Measurements from ENCODE around the gene GLYR1.

Gene GLYR1

DNA sequence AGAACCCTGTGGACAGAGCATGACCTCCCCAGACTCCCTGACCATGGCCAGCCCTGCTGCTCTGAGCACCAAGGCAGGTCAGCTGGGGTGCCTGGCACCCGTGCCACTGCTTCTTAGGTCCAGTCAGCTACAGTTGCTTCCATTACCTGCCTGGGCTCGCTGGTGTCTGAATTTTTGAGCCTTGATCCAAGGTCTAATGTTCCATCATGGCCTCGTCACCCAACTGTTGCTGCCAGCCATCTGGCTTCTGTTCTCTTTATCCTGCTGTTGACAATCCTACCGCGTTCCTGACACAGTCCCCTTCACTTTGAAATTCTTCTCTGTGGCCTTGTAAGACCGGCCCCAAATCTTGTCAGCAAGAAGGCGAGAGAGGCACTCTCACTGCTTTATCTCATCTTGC is 16.7 kb downstream of the GLYR1 start:
- TF ChIP-seq POLR2AphosphoS5 (IDR thresholded peaks at IDR 0.05; ENCODE audit: low read depth, low read length) (no peak), FOXP2 (optimal IDR thresholded peaks at IDR 0.05; ENCODE audit: borderline replicate concordance, extremely low read depth, extremely low read length, insufficient read depth) (no peak), TAF1 (IDR thresholded peaks at IDR 0.05; ENCODE audit: borderline replicate concordance, insufficient read depth, low read length) (no peak), SIN3A (IDR thresholded peaks at IDR 0.05; ENCODE audit: borderline replicate concordance, insufficient read depth, low read length) (no peak)
- TF ChIP-seq, protein P1, sequence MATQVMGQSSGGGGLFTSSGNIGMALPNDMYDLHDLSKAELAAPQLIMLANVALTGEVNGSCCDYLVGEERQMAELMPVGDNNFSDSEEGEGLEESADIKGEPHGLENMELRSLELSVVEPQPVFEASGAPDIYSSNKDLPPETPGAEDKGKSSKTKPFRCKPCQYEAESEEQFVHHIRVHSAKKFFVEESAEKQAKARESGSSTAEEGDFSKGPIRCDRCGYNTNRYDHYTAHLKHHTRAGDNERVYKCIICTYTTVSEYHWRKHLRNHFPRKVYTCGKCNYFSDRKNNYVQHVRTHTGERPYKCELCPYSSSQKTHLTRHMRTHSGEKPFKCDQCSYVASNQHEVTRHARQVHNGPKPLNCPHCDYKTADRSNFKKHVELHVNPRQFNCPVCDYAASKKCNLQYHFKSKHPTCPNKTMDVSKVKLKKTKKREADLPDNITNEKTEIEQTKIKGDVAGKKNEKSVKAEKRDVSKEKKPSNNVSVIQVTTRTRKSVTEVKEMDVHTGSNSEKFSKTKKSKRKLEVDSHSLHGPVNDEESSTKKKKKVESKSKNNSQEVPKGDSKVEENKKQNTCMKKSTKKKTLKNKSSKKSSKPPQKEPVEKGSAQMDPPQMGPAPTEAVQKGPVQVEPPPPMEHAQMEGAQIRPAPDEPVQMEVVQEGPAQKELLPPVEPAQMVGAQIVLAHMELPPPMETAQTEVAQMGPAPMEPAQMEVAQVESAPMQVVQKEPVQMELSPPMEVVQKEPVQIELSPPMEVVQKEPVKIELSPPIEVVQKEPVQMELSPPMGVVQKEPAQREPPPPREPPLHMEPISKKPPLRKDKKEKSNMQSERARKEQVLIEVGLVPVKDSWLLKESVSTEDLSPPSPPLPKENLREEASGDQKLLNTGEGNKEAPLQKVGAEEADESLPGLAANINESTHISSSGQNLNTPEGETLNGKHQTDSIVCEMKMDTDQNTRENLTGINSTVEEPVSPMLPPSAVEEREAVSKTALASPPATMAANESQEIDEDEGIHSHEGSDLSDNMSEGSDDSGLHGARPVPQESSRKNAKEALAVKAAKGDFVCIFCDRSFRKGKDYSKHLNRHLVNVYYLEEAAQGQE (IDR thresholded peaks at IDR 0.05; ENCODE audit: insufficient read depth in 1 of 2, low read depth in 2 of 2, low read length in 2 of 2), result no peak

DNA sequence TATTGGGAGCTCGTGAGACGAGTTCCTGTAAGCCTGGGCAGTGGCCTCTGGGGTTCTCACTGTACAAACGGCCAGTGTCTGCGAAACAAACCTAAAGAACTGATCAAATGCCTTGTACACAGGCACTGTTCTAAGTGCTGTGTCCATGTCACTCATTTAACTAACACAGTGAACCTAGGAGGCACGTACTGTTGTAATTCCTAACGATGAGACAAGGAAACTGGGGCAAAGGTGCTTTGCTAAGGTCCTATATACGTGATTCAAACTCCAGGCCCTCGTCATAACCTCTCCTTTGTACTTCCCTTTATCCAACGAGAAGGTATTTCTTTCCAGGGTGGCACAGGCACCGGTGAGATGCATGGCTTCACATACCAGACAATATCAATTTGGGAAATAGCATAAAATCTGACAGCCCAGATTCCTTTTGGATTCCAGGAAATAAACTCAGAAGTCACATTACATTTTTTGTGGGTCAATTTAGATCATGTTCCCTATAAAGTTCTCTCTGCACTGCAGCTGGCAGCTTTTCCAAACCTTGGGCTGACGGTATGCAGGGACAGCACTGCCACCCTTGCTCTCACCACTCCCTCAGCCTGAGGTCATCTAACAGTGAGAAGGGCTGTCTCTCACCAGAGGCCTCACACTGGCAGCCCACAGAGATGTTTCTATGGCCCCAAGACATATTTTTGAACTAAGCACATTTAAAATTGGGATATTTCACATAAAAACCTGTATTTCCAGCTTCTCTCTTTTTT is 18.3 kb downstream of the GLYR1 start:
- no peak for TF ChIP-seq POLR2AphosphoS5 (IDR thresholded peaks at IDR 0.05; ENCODE audit: low read depth, low read length)
- TF ChIP-seq, protein P1 (IDR thresholded peaks at IDR 0.05; ENCODE audit: insufficient read depth in 1 of 2, low read depth in 2 of 2, low read length in 2 of 2), result no peak
- no peak for TF ChIP-seq FOXP2 (optimal IDR thresholded peaks at IDR 0.05; ENCODE audit: borderline replicate concordance, extremely low read depth, extremely low read length, insufficient read depth)
- TF ChIP-seq SIN3A (IDR thresholded peaks at IDR 0.05; ENCODE audit: borderline replicate concordance, insufficient read depth, low read length), result no peak
- no peak for TF ChIP-seq TAF1 (IDR thresholded peaks at IDR 0.05; ENCODE audit: borderline replicate concordance, insufficient read depth, low read length)

DNA sequence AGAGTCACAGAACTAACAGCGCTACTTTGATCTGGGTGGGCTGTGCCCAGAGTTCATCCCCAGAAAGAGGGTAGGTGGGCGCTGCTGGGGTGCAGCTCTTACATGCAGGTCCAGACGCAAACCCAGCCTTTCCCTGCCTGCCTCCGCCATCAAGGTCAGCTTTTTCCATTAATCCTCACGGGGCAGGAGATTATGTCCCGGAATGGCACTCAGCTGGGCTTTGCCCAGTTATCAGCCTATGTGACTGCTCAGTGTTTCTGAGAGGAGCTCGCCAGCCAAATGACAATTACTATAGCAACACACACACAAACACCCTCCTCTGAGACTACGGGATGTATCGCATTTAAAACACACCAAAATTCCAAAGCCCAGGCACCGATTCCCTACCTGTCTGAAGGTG is 20.1 kb downstream of the GLYR1 start:
- TF ChIP-seq FOXP2 (optimal IDR thresholded peaks at IDR 0.05; ENCODE audit: borderline replicate concordance, extremely low read depth, extremely low read length, insufficient read depth) (no peak), SIN3A (IDR thresholded peaks at IDR 0.05; ENCODE audit: borderline replicate concordance, insufficient read depth, low read length) (no peak), POLR2AphosphoS5 (IDR thresholded peaks at IDR 0.05; ENCODE audit: low read depth, low read length) (no peak), TAF1 (IDR thresholded peaks at IDR 0.05; ENCODE audit: borderline replicate concordance, insufficient read depth, low read length) (no peak)
- TF ChIP-seq, protein P1 (IDR thresholded peaks at IDR 0.05; ENCODE audit: insufficient read depth in 1 of 2, low read depth in 2 of 2, low read length in 2 of 2), result no peak

DNA sequence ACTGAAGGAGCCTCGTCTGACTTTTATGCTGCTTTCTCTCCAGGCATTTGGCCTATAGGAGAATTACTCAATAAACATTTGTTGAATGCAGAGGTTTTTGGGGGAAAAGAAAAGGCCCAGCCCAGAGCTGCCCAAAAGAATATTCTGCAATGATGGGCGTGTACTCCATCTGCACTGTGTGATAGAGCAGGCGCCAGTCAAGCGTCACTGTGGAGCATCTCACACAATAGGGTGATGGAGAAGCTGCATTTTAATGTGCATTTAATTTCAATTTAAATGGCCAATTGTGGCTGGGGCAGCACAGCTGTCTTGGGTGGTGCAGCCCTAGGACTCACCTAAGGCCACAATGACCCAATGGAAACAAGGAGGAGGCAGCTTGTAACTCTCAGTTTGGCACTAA is 20.6 kb downstream of the GLYR1 start:
- TF ChIP-seq SIN3A (IDR thresholded peaks at IDR 0.05; ENCODE audit: borderline replicate concordance, insufficient read depth, low read length) (no peak), POLR2AphosphoS5 (IDR thresholded peaks at IDR 0.05; ENCODE audit: low read depth, low read length) (no peak), TAF1 (IDR thresholded peaks at IDR 0.05; ENCODE audit: borderline replicate concordance, insufficient read depth, low read length) (no peak), FOXP2 (optimal IDR thresholded peaks at IDR 0.05; ENCODE audit: borderline replicate concordance, extremely low read depth, extremely low read length, insufficient read depth) (no peak)
- TF ChIP-seq, protein P1 (IDR thresholded peaks at IDR 0.05; ENCODE audit: insufficient read depth in 1 of 2, low read depth in 2 of 2, low read length in 2 of 2), result no peak
